K562 (cell line): ENCODE measurements around the gene CTSK. TPM values are rescaled to one million over a fixed set of nuclear protein-coding genes. Genes with fewer than 3 reads are reported as not detected.

Experiments
- CBFA2T3 ChIP-seq: fragments of 450-650 bp; IDR thresholded peaks from 2 replicates; pipeline ENCODE4 v1.6.1; 2017
- CBX1 ChIP-seq: sonication (generic); IDR thresholded peaks from 2 replicates; pipeline ENCODE4 v1.6.1; 2016; ENCODE audit warnings: antibody characterized with exemption, low read depth, mild to moderate bottlenecking
- ESRRA ChIP-seq: fragments of 450-650 bp; IDR thresholded peaks from 2 replicates; pipeline ENCODE4 v1.6.1; 2014; ENCODE audit warnings: low read depth, mild to moderate bottlenecking, moderate library complexity, borderline replicate concordance
- KLF6 ChIP-seq: fragments of 250-450 bp; sonication (Bioruptor Pico); IDR thresholded peaks from 2 replicates; pipeline ENCODE4 v1.4.0; 2020; ENCODE audit warnings: mild to moderate bottlenecking, moderate library complexity, borderline replicate concordance
- MECOM ChIP-seq: fragments of 250-450 bp; sonication (Bioruptor Pico); IDR thresholded peaks from 2 replicates; pipeline ENCODE4 v1.8.0; 2022; ENCODE audit warnings: inconsistent platforms
- MIER1 ChIP-seq: fragments of 450-650 bp; IDR thresholded peaks from 2 replicates; pipeline ENCODE4 v1.6.1; 2016; ENCODE audit warnings: antibody characterized with exemption, mild to moderate bottlenecking, low read depth
- SOX6 ChIP-seq: fragments of 450-650 bp; IDR thresholded peaks from 2 replicates; pipeline ENCODE4 v1.6.1; 2014; ENCODE audit warnings: mild to moderate bottlenecking
- TCF3 ChIP-seq: sonication (generic); formaldehyde crosslinking; IDR thresholded peaks from 2 replicates; pipeline ENCODE4 v1.4.0; 2020; ENCODE audit warnings: mild to moderate bottlenecking, missing genetic modification reagents
- TEAD4 ChIP-seq, 2 experiments: sonication (generic) in 1 of 2; formaldehyde crosslinking in 1 of 2; IDR thresholded peaks; 2 replicates each; pipeline versions ENCODE4 v1.6.1 to v1.8.0; 2012 to 2022; ENCODE audit warnings: borderline replicate concordance in 1 of 2, inconsistent platforms in 1 of 2, low read length in 1 of 2, mild to moderate bottlenecking in 1 of 2, missing genetic modification reagents in 1 of 2
- ZBTB11 ChIP-seq, 3 experiments: fragments of 200-800 bp in 1 of 3; fragments of 250-450 bp in 1 of 3; fragments of 450-650 bp in 1 of 3; sonication (Bioruptor Pico) in 1 of 3; sonication (Bioruptor generic) in 1 of 3; formaldehyde crosslinking in 1 of 3; IDR thresholded peaks; 2 replicates each; pipeline versions ENCODE4 v1.6.1 to v1.8.0; 2016 to 2022; ENCODE audit warnings: mild to moderate bottlenecking in 2 of 3, missing genetic modification characterization in 2 of 3, missing compliant biosample characterization in 1 of 3, moderate library complexity in 1 of 3
- polyA plus RNA-seq, 8 experiments: library from polyadenylated mRNA; depleted of rRNA in 4 of 8; stranded (reverse) in 5 of 8; unstranded in 3 of 8; fragments of >200 nt; fragmentation: Nextera tagmentation in 2 of 8; fragmentation: Illumina TruSeq in 1 of 8; extraction: Ambion mirVana in 2 of 8; extraction: Trizol in 1 of 8; gene quantifications; 2 replicates each; pipeline versions ENCODE4 v1.2.1 to v1.2.3, GENCODE V29; 2011 to 2014; ENCODE audit warnings: inconsistent platforms in 1 of 8, missing spikeins in 1 of 8
- total RNA-seq, 7 experiments: library from RNA; depleted of rRNA in 6 of 7; stranded (reverse); fragments of >200 nt in 6 of 7; fragmentation: Illumina TruSeq in 2 of 7; extraction: Trizol in 2 of 7; gene quantifications; 2 replicates each; pipeline versions ENCODE4 v1.2.1 to v1.2.3, GENCODE V29; 2011 to 2021; ENCODE audit warnings: low replicate concordance in 1 of 7

CTSK gene
- total and polyA plus RNA-seq, 9 of the 15 experiments (the other 6 are each of a cell fraction or from before 2014, with no cell fraction given) = 0.84 to 2.5 (median 1.3) TPM

DNA sequence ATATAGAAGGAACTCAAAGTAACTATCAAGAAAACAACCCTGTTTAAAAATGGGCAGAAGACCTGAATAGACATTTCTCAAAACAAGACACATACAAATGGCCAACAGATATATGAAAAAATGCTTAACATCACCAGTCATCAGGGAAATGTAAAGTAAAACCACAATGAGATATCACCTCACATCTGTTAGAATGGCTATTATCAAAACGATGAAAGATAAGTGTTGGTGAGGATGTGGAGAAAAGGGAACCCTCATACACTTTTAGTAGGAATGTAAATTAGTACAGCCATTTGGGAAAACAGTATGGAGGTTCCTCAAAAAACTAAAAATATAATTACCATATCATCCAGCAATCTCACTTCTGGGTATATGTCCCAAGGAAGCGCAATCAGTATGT is 45.5 kb downstream of the CTSK start (continued):
- no peak for TF ChIP-seq MIER1
- no peak for TF ChIP-seq KLF6
- TF ChIP-seq ZBTB11 (CRISPR knock-in tag; IDR thresholded peaks at IDR 0.05) = no peak
- peak; percentile 38; the same call in 1 of the 2 replicates for TF ChIP-seq ESRRA
- TF ChIP-seq TEAD4 (IDR thresholded peaks at IDR 0.05; ENCODE audit: low read length) = peak; percentile 60; the same call in 1 of the 2 replicates
- TF ChIP-seq TEAD4 (CRISPR knock-in tag; IDR thresholded peaks at IDR 0.05; ENCODE audit: borderline replicate concordance) = no peak
- no peak for TF ChIP-seq CBX1
- TF ChIP-seq TCF3 (CRISPR knock-in tag) = 0 out of 2 replicates have a peak, but pooled peaks have one; percentile 27
- TF ChIP-seq SOX6 = peak; percentile 62; the same call in 1 of the 2 replicates
- no peak for TF ChIP-seq MECOM
- TF ChIP-seq CBFA2T3 = peak; percentile 24
